NCI-H1436 (cell line): ENCODE measurements around the gene RNF135.
"Not testable (repeated sequence)": the region's sequence is repeated elsewhere in the genome, so short reads cannot be mapped to it uniquely, and the experiment has no call there.

Experiments used
- DNase-seq: peaks from one replicate; lab custom pipeline; 2025; lab: John Stamatoyannopoulos, UW

Gene RNF135, protein sequence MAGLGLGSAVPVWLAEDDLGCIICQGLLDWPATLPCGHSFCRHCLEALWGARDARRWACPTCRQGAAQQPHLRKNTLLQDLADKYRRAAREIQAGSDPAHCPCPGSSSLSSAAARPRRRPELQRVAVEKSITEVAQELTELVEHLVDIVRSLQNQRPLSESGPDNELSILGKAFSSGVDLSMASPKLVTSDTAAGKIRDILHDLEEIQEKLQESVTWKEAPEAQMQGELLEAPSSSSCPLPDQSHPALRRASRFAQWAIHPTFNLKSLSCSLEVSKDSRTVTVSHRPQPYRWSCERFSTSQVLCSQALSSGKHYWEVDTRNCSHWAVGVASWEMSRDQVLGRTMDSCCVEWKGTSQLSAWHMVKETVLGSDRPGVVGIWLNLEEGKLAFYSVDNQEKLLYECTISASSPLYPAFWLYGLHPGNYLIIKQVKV

DNA sequence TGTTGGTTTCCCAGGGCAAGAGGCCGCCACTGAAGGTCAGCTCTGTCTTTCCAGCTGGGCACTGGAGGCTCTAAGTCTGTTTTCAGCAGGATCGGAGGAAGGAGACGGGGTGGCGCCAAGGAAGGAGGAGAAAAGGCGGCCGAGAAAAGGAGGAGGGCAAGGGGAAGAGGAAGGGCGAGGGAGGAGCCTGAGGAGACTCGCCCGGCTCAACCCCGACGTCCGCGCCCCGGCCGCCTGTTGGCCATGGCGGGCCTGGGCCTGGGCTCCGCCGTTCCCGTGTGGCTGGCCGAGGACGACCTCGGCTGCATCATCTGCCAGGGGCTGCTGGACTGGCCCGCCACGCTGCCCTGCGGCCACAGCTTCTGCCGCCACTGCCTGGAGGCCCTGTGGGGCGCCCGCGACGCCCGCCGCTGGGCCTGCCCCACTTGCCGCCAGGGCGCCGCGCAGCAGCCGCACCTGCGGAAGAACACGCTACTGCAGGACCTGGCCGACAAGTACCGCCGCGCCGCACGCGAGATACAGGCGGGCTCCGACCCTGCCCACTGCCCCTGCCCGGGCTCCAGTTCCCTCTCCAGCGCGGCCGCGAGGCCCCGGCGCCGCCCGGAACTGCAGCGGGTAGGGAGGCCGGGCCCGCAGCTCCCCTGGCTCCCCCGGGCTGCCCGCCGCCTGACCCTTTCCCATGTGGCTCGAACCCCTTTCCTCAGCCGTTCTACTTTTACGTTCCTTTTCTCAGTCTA lies at the start of gene RNF135:
RNF135 (plus strand) TSS at position 209 of the 737 bp plus-strand sequence; CDS start at position 244, 35 bp downstream.
- no peak for DNase-seq

DNA sequence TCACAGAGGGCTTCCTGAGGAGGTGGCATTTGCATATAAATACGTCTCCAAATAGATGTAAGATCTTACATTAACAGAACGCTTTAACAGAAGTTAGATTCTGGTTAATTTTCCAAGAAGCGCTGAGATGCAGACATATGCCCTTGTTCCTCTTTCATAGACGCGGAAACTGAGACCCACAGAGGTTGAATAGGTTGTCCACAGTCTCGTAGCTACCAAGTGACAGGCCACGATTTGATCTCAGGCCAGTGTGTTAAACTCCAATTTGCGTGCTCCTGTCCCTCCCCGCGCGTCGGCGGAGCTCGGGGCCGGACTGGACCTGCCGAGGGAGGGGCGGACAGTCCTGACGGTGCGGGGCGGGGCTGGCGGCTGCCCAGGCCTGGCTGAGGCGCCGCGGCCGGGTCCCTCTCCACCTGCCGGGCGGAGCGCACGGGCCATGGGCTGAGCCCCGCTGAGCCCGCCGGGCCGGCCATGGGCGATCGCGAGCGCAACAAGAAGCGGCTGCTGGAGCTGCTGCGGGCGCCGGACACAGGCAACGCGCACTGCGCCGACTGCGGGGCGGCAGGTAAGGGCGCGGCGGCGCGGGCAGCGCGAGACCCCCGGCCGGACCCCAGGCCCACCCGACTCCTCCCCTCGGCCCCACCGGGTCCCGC lies 49.2 kb upstream of the RNF135 start, which contains the start of gene ADAP2:
ADAP2 (plus strand) TSS at position 402 of the 653 bp plus-strand sequence; CDS start at position 472, 70 bp downstream.
- DNase-seq = no peak

DNA sequence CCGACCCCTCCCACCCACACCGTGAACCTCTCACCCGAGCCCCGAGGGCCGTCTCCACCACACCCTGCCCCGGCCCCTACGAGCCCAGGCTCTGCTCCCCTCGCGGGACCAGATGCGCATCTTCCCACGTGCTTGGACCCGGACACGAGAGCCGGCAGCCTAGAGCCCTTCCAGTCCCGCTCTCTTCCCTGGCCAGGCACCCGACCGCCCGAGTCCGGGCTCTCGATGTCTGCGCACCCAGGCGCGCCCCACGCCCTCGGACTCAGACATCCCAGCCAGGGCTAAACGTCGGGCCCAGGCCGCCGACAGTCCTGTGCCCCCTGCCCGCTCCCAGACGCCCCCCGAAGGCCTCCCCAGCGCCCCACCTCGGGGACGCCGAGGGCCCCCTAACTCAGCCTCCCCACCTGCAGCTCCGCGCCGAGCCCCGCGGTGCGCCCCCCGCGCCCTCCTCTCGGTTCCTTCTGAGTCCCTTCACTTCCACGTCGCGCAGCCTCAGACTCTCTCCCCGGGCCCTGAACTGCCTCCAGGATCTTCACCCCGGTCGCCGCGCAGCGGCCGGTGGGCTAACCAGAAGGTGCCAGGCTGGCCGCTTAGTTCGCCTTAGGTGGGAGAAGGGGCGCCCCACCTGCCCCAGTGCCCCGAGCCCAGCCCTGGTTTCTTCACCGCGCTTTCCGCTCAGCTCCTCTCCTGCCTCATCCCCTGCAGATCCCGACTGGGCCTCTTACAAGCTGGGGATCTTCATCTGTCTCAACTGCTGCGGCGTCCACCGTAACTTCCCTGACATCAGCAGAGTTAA lies 48.4 kb upstream of the RNF135 start:
- DNase-seq = no peak

DNA sequence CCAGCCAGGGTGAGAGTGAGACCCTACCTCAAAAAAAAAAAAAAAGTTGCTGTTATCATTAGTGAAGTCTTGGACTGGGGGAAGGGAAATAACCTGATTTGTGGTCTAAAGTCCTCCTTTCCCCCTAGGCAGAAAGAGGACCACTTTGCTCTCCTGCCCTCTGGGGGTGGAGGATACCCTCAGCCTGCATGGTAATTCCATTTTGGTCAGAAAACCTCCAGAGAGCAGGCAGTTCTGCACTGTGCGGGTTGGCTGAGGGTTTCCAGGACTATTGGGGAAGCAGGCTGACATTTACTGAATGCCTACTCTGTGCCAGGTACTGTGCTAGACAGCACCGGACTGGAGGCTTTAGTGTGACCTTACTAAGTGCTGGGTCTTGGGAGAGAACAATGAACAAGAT lies 46.5 kb upstream of the RNF135 start:
- no peak for DNase-seq

DNA sequence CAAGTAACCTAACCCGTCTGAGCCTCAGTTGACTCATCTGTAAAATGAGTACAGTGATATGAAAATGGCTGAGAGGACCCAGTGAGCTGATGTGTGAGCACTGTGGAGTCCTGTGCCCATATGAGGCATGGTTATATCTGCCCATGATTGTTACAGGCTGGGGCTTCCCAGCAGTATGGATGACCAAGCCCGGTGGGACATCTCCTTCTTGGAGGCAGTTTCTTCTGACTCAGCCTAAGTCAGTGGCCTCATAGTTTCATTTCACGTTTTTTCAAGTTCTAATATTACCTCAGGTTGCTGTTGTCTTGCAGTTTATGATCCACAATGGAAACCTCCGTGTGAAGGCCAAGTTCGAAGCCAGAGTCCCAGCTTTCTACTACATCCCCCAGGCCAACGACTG lies 44.3 kb upstream of the RNF135 start:
- no peak for DNase-seq

DNA sequence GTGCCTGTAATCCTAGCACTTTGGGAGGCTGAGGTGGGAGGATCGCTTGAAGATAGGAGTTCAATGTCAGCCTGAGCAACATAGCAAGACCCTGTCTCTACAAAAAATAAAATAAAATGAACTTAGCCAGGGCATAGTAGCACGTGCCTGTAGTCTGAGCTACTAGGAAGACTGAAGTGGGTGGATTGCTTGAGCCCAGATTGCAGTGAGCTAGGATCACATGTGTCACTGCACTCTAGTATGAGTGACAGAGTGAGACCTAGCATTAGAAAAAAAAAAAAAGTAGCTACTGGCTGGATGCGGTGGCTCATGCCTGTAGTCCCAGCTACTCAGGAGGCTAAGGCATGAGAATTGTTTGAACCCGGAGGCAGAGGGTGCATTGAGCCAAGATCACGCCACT lies 43.1 kb upstream of the RNF135 start:
- no peak for DNase-seq

DNA sequence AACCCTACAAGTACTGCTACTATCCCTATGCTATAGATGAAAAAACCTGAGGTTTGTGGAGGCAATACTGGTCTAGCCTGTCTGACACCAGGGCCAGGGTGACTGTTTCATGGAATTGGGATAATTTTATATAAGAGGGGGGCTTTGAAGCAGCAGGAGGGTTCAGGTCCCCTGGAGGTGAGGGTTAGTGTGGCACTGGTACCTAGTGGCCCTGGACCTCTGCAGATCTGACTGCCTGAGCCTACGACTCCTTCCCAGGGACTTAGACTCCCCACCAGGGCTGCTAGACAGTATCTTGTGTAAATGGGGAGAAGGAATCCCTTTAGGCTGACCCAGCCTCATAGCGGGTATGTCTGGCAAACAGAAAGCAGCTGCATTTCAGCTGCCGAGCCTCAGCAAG lies 42.3 kb upstream of the RNF135 start:
- DNase-seq = no peak

DNA sequence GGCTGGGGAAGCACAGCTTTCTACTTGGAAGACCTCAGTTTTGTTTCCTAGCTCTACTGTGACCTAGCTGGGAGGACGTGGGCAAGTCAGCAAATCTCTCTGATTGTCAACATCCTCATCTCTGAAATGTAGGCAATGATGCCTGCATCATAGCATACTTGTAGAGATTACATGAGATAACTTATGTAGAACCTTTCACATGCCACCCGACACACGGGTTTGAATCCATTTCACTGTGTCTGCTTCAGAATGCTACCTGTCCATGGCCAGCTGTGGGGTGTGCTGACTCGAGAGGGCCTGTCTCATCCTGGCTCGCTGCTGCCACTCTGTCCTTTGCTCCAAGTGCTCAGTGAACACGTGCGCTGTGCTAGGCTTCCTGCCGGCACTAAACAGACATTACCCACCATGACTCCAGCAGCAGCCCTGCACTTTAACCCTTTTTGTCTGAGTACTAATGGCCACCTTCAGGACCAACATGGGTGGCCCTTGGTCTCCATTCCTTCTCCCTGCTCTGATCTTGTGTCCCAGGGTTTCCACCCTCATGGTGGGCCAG lies 41.7 kb upstream of the RNF135 start:
- DNase-seq = no peak

DNA sequence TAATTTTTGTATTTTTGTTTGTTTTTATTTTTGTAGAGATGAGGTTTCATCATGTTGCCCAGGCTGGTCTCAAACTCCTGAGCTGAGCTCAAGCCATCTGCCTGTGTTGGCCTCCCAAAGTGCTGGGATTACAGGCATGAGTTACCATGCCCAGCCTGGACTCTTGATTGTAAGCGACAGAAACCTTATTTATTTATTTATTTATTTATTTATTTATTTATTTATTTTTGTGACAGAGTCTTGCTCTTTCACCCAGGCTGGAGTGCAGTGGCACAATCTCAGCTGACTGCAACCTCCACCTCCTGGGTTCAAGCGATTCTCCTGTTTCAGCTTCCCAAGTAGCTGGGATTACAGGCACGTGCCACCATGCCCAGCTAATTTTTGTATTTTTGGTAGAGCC lies 41.0 kb upstream of the RNF135 start:
- DNase-seq = not testable (repeated sequence)

DNA sequence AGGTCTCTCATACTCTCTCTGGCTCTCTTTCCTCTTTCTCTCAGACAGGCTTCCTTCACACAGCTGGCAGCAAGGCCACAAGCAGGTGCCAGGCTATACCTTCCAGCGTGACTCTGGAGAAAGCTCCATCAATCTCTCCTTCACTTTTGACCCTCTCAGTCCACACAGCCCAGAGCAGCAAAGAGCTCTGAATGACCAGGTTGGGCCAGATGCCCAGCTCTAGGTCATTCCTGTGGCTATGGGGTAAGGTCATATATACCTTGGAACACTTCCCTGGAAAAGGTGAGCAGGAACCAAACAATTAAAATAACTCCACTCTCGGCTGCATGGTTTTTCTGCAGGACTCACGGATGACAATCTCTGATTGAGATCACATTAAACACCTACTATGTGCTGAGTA lies 40.3 kb upstream of the RNF135 start:
- DNase-seq = no peak

DNA sequence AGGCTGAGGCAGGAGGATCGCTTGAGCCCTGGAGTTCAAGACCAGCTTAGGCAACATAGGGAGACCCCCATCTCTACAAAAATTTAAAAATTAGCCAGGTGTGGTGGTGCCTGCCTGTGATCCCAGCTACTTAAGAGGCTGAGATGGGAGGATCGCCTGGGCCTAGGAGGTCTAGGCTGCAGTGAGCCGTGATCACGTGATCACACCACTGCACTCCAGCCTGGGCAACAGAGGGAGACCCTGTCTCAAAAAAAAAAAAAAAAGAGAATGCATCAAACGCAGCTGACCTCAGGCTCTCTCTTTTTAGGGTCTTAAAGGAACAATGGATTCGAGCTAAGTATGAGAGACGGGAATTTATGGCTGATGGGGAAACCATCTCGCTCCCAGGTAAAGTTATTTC lies 39.3 kb upstream of the RNF135 start:
- not testable (repeated sequence) for DNase-seq

DNA sequence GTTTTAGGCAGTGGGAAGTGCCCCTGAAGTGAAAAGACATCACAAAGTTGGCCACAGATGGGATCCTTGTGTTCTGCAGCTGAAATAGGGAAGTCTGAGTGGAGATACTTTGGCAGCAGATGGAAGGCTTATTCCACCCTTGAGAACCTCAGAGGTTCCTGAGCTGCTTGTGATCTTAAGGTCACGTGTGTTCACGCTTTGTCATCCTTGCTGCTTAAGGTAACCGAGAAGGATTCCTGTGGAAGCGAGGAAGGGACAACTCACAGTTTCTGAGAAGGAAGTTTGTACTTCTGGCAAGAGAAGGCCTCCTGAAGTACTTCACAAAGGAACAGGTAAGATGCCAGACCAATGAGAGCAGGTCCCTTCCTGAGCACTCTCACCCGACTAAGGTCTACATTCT lies 36.9 kb upstream of the RNF135 start:
- DNase-seq = no peak

DNA sequence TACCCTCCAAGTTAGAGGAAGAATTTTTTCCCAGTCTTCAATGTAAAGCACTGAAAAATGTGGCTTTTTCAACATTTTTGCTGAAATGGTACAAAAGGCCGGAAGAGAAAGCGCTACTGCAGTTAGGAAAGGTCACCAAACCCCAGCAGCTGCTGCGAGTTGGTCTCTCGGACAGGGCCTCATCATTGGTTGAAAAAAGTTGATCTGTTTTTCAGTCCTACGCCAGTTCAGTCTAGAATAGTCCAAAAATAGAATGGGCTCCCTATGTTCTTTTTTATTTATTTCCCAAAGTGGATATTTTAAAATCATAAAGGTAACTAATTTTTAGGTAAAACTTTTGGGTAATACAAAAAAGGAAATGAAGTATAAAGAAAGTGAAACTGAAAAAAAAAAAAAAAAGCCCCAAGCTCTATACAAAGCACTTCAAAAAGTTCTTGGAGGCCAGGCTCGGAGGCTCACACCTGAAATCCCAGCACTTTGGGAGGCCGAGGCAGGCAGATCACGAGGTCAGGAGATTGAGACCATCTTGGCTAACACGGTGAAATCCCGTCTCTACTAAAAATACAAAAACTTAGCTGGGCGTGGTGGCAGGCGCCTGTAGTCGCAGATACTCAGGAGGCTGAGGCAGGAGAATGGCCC lies 31.7 kb upstream of the RNF135 start:
- no peak for DNase-seq

DNA sequence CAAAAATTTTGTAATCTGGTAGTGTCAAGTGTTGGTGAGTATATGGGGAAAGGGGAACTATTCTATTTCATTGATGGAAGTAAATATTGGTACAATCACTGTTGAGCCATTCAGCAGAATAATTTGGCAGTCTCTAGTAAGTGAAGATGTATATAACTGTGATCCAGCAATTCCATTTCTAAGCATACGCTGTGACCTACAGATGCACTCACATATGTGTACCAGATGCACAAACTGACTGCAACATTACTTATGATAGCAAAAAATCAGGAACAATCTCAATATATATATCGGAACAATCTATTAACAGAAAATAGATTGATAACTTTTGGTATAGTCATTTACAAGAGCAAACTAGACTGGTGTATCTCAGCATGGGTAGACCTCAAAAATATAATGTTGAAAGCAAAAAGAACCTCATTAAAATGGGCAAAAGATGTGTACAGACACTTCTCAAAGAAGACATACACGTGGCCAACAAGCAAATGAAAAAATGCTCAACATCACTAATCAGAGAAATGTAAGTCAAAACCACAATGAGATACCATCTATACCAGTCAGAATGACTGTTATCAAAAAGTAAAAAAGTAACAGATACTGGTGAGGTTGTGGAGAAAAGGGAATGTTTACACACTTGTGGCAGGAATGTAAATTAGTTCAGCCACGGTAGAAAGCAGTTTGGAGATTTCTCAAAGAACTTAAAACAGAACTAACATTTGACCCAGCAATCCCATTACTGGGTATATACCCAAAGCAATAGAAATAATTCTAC lies 28.3 kb upstream of the RNF135 start:
- no peak for DNase-seq

DNA sequence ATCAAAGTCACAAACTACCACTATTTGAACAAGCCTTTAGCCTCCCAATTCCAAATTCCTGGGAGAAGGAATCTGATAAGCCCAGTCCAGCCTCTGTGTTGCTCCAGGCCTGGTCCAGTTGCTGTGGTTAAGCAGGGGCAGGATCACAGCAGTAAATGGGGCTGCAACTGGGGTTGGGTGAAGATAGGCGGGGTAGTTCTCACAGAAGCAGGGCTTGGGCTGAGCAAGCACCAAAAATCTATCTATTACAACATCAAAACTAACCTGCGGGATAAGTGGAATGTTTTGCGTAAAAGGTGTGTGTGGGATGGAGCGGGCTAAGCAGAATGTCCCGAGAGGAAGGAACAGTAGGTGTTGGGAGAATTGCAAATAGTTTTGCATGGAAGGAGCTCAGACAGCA lies 23.0 kb upstream of the RNF135 start:
- no peak for DNase-seq

DNA sequence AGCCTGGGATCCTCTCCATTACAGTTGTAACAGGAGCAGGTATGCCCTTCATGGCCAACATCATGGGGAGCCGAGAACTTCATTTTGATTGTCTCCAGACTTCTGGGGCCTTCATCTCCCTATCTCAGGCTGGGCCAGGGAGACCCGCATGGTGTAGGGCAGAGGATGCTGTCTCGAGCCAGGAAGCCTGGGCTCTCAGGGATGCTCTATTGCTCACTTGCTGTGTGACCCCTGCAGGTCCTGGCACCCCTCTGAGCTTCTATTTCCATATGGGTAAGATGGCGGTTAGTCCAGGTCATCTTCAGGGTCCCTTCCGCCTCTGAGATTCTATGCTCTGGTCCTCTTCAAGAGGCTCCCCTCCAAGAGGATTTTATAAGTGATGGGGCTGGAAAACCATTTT lies 20.6 kb upstream of the RNF135 start:
- DNase-seq = no peak

DNA sequence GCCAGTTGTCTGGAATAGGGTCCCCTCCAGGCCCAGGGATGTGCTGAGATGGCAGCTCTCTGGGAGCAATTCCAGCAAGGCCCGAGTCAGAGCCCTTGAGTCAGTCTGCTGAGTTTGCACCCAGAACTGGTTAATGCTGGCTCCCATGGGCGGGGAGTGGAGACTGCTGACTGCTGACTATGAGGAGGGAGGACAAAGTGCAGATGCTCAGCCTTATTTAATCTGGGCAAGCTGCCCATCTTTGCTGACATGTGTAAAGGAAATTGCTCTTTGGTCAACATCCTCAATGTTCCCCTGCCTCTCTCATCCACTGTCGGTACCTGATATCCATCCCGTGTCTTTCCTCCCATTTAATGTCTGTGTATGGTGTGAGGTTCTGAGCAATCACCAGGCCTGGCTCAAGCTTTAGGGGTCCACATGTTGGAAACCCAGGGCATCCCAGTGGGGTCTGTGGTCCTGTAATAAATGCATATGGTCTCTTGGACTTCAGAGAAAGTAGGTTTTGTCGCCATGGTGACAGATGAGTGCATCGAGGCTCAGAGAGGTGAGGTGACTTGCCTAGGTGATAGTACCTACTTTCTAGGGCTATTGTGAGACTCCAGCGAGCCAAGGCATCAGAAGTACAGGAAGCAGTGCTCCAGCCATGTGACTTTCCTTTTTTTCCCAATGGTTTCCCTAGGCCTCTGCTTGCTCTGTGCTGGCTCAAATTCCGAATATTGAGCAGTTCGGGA lies 20.0 kb upstream of the RNF135 start:
- DNase-seq = peak; percentile 66

DNA sequence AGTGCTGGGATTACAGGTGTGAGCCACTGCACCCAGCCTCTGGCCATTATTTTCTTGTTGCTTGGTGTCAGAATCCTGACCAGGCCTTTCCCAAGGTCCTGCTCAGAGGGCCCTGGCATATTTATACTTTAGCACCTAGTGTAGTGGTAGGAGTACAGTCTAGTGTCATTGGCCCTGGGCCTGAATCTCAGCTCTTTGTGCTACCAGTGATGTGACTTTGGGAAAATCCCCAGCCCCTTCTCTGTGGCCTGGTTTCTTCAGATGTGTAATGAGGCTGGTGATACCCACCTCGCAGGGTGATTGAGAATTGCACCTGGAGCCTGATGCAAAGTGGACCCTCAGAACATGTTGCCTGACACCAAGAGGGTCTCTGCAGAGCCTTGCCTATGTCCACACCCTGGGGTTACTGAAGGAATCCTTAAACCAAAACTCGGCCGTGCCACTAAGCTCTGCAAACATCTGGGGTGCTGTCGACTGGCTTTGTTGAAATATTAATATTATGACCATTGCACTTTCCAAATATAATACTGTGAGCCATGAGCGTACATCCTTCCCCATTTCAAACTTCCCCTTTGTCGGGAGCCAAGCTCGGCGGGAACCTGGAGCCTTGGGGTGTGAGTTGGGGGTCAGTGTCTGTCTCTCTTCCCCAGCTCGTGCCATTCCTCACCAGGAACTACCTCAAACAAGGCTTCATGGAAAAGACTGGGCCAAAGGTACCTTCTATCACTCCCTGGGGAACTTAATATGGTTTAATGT lies 18.0 kb upstream of the RNF135 start:
- DNase-seq = no peak
